Endodermal cell (in vitro differentiated cells): ENCODE data around the gene GAPDHS. TPM values are rescaled to one million over a fixed set of nuclear protein-coding genes. Genes with fewer than 3 reads are reported as not detected.

Experiments
- DNase-seq: peaks from one replicate; pipeline ENCODE4 v3.0.0-alpha.2; 2017
- H3K27ac ChIP-seq: 2 replicates; pipeline ENCODE4 v1.5.1; 2013; ENCODE audit warnings: mild to moderate bottlenecking, low read depth, low read length, moderate library complexity
- H3K27me3 ChIP-seq: 2 replicates; pipeline ENCODE4 v1.6.1; 2013; ENCODE audit warnings: mild to moderate bottlenecking, low read length, moderate library complexity; ENCODE audit not compliant: insufficient read depth, control insufficient read depth, poor library complexity, severe bottlenecking
- H3K36me3 ChIP-seq: 2 replicates; pipeline ENCODE4 v1.7.0; 2013; ENCODE audit warnings: mild to moderate bottlenecking, low read length, moderate library complexity; ENCODE audit not compliant: control insufficient read depth, insufficient read depth
- H3K4me1 ChIP-seq: one replicate; pipeline ENCODE4 v1.7.0; 2013; ENCODE audit warnings: low read length; ENCODE audit not compliant: control insufficient read depth, insufficient read depth
- H3K4me3 ChIP-seq: 2 replicates; pipeline ENCODE4 v1.5.1; 2013; ENCODE audit warnings: mild to moderate bottlenecking, low read length, moderate library complexity
- H3K9ac ChIP-seq: 2 replicates; pipeline ENCODE4 v1.6.1; 2013; ENCODE audit warnings: mild to moderate bottlenecking, low read length, moderate library complexity; ENCODE audit not compliant: poor library complexity, severe bottlenecking; ENCODE audit errors: extremely low read depth
- H3K9me3 ChIP-seq: 2 replicates; pipeline ENCODE4 v1.6.1; 2013; ENCODE audit warnings: mild to moderate bottlenecking, low read length, moderate library complexity; ENCODE audit not compliant: control insufficient read depth
- H3K27ac Mint-ChIP-seq: 2 replicates; pipeline ENCODE4 v1.8.0; 2020; ENCODE audit warnings: mixed read lengths
- H3K27me3 Mint-ChIP-seq: 2 replicates; pipeline ENCODE4 v1.8.0; 2021; ENCODE audit warnings: mild to moderate bottlenecking, mixed read lengths; ENCODE audit not compliant: insufficient read depth
- H3K36me3 Mint-ChIP-seq: 2 replicates; pipeline ENCODE4 v1.8.0; 2020; ENCODE audit warnings: low read depth, mixed read lengths
- H3K4me1 Mint-ChIP-seq: 2 replicates; pipeline ENCODE4 v1.8.0; 2020; ENCODE audit warnings: mixed read lengths
- H3K4me3 Mint-ChIP-seq: 2 replicates; pipeline ENCODE4 v1.8.0; 2020; ENCODE audit warnings: mild to moderate bottlenecking, moderate library complexity, mixed read lengths
- H3K9me3 Mint-ChIP-seq: 2 replicates; pipeline ENCODE4 v1.8.0; 2020; ENCODE audit warnings: mild to moderate bottlenecking, mixed read lengths
- CTCF ChIP-seq: fragments of 200-600 bp; sonication (generic); conservative IDR thresholded peaks from 2 replicates; pipeline ENCODE4 v1.5.0; 2021; ENCODE audit warnings: antibody characterized with exemption, mild to moderate bottlenecking
- WGBS, 2 experiments: methylation state at CpG; one replicate each; pipeline versions ENCODE4 v1.1.5 to v1.1.7; 2013; ENCODE audit warnings: missing lambda C conversion rate in 2 of 2, mixed read lengths in 1 of 2; ENCODE audit not compliant: insufficient coverage in 1 of 2, insufficient read length in 1 of 2; 5-methylcytosine and 5-hydroxymethylcytosine counted together
- total RNA-seq, 2 donors: library from RNA; stranded (reverse); fragmentation: NEBNext Ultra II Directional in 1 of 2; extraction: Animal tissue kit (Norgen Biotek cat#: 25700) in 1 of 2; gene quantifications; 2 replicates in 1 of 2; 3 replicates in 1 of 2; pipeline ENCODE4 v1.2.1, GENCODE V29; 2021

Gene GAPDHS
- total RNA-seq, 2 donors from 2014 or later: not detected

- H3K27me3 ChIP-seq: peaks cover 37% of the 10 kb centered on the region
- no peak overlapping the region for H3K27ac Mint-ChIP-seq
Observed at GRCh38 chr19:35556025-35556590, 22.9 kb downstream of the GAPDHS start.

GRCh38 chr19:35556846-35557538 is 23.7 kb downstream of the GAPDHS start:
- no peaks in the 10 kb centered on the region for H3K36me3 Mint-ChIP-seq
- Histone ChIP-seq H3K9ac (no peak overlapping the region), H3K4me3 (no peak overlapping the region), H3K9me3 (no peaks in the 10 kb centered on the region), H3K4me1 (no peaks in the 10 kb centered on the region), H3K27ac (no peak overlapping the region), H3K36me3 (no peaks in the 10 kb centered on the region), H3K27me3 (peaks cover 37% of the 10 kb centered on the region)
- TF ChIP-seq CTCF: no peak
- peaks cover 76% of the 10 kb centered on the region for H3K27me3 Mint-ChIP-seq
- 85 to 94% methylated on average over 15 to 16 of the region's 16 CpGs for WGBS, 2 experiments
- no peak for DNase-seq
- H3K4me1 Mint-ChIP-seq: no peaks in the 10 kb centered on the region
- no peak overlapping the region for H3K27ac Mint-ChIP-seq
- peak overlapping the region; percentile 65 for H3K4me3 Mint-ChIP-seq
- H3K9me3 Mint-ChIP-seq: no peaks in the 10 kb centered on the region

More at GRCh38 chr19:35556025-35556590, 22.9 kb downstream of the GAPDHS start:
- 88 to 90% methylated on average over 9 of the region's 9 CpGs for WGBS, 2 experiments
- Histone ChIP-seq H3K9ac (no peak overlapping the region), H3K4me1 (no peaks in the 10 kb centered on the region), H3K9me3 (no peaks in the 10 kb centered on the region), H3K4me3 (no peak overlapping the region), H3K27ac (no peak overlapping the region), H3K36me3 (no peaks in the 10 kb centered on the region)
- no peak overlapping the region for H3K4me3 Mint-ChIP-seq
- no peak for TF ChIP-seq CTCF
- H3K4me1 Mint-ChIP-seq: no peaks in the 10 kb centered on the region
- no peaks in the 10 kb centered on the region for H3K9me3 Mint-ChIP-seq
- DNase-seq: no peak
- H3K36me3 Mint-ChIP-seq: peaks cover 2% of the 10 kb centered on the region
- H3K27me3 Mint-ChIP-seq: peaks cover 69% of the 10 kb centered on the region

- peak; percentile 100 for DNase-seq
- no peaks in the 10 kb centered on the region for H3K4me1 ChIP-seq
- Mint-ChIP-seq H3K4me1 (no peaks in the 10 kb centered on the region), H3K36me3 (no peaks in the 10 kb centered on the region), H3K9me3 (no peaks in the 10 kb centered on the region), H3K27me3 (peaks cover 83% of the 10 kb centered on the region), H3K4me3 (peak overlapping the region; percentile 65), H3K27ac (peak overlapping the region; percentile 72)
- H3K36me3 ChIP-seq: no peaks in the 10 kb centered on the region
- no peak overlapping the region for H3K27ac ChIP-seq
- no peaks in the 10 kb centered on the region for H3K9me3 ChIP-seq
- peaks cover 37% of the 10 kb centered on the region for H3K27me3 ChIP-seq
- 2 to 5% methylated on average over 7 to 59 of the region's 60 CpGs for WGBS, 2 experiments
- no peak overlapping the region for H3K9ac ChIP-seq
- TF ChIP-seq CTCF: no peak
- peak overlapping the region; percentile 72 for H3K4me3 ChIP-seq
Observed at GRCh38 chr19:35557539-35558399, 24.5 kb downstream of the GAPDHS start.
